Inflammatory macrophage treated with lipopolysaccharide for 4 hours (primary cell): ENCODE results near the gene PRR20D.
"Not testable (repeated sequence)": the region's sequence is repeated elsewhere in the genome, so short reads cannot be mapped to it uniquely, and the experiment has no call there.

Experiments used
- DNase-seq: peaks from one replicate; pipeline ENCODE4 v3.0.0-alpha.2; 2020

PRR20D gene

GRCh38 chr13:57160332-57160731 is at the start of gene PRR20D:
Gene PRR20D, plus strand, starts transcription at chr13:57160632. Its CDS starts 387 bp downstream, at chr13:57161019.
- DNase-seq = not testable (repeated sequence)

- DNase-seq = no peak
Observed at GRCh38 chr13:57114945-57115344, 45.5 kb upstream of the PRR20D start.

GRCh38 chr13:57123681-57124080 is 36.8 kb upstream of the PRR20D start:
- DNase-seq = no peak

DNA sequence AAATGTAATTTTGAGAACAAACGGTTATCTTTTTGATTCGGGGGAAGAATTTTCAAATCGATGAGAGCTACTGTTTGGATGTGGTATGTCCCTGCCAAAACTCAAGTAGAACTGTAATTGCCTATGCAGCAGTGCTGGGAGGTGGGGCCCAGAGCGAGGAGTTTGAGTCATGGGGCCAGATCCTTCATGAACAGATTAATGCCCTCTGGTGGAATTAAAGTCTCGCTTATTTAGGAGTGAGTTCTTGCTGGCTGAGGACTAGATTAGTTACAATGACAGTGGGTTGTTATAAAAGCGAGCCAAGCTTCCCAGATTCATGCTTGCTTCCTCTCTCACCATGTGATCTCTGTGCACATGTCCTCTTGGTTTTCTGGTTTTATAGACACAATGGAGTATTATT is 31.5 kb upstream of the PRR20D start:
- no peak for DNase-seq

- DNase-seq = no peak
Observed at GRCh38 chr13:57136093-57136492, 24.3 kb upstream of the PRR20D start.

DNA sequence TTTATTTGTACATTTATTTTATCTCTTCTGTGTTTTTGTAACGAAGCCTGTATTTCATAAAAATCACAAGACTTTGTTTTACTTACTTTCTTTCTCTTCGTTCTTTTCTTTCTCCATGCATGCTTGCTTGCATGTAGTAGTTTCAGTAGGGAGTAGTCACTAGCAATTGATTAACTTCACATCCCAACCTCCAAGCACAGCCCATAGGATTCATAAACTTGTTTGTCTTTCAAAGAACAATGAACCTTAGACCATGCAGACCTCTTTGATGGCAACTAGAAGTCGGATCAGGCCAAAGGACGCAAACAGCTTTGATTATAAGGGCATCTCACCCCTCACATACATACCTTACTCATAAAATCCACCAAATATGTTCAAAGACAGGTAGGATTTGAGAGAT is 22.8 kb upstream of the PRR20D start:
- DNase-seq = no peak

GRCh38 chr13:57138988-57139387 is 21.4 kb upstream of the PRR20D start:
- DNase-seq = no peak

GRCh38 chr13:57139781-57140180 is 20.7 kb upstream of the PRR20D start:
- DNase-seq = not testable (repeated sequence)

GRCh38 chr13:57140235-57140968 is 20.0 kb upstream of the PRR20D start, which contains the start of gene PRR20A:
Gene PRR20A, plus strand, starts transcription at chr13:57140918. Its CDS starts 387 bp downstream, at chr13:57141305.
- not testable (repeated sequence) for DNase-seq

DNA sequence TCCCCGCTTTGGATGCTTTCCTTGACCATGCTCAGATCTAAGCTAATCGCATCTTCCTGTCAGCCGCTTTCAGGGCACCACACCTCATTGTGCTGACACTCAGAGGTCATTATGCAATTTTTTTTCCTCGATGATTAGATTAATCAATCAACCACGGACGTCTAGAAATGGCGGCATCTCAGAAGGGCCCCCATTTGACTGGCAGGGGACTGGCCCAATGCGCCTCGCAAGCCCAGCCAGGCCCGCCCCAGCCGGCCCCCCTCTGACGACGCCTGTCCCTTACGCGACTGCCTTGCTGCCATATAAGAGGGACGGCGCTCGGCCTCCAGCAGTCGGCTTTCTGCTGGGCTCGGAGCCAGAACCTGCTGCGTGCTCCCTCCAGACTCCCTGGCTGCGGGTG is 13.2 kb upstream of the PRR20D start, which contains the start of gene PRR20B:
PRR20B (plus strand) TSS at position 301 of the 400 bp plus-strand sequence. CDS start 387 bp downstream, outside the sequence.
- not testable (repeated sequence) for DNase-seq

GRCh38 chr13:57148106-57148505 is 12.3 kb upstream of the PRR20D start:
- DNase-seq = not testable (repeated sequence)

GRCh38 chr13:57153761-57154160 is 6.7 kb upstream of the PRR20D start, which contains the start of gene PRR20C:
Gene PRR20C, plus strand, starts transcription at chr13:57154061. Its CDS starts 387 bp downstream, at chr13:57154448.
- DNase-seq = not testable (repeated sequence)

GRCh38 chr13:57166897-57167296 is 6.5 kb downstream of the PRR20D start, which contains the start of gene PRR20E:
Gene PRR20E, plus strand, starts transcription at chr13:57167197. Its CDS starts 387 bp downstream, at chr13:57167584.
- not testable (repeated sequence) for DNase-seq

DNA sequence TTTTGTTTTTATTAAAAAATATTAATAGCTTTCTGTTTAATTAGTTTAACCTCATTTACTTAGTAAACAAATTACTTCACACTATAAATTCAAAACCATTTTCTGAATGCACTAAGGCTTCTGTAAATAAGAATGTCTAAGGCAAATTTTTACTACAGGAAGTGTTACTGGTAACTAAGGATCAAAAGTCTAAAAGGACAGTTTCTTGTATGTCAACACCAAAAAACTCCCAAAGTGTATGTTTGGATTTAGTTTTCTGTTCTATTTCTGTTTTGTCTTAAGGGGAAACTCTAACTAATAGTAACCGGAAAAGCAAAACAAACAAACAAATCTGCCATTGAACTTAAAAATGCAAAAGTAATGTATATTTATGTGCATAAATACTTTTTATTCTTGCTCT is 31.2 kb downstream of the PRR20D start:
- DNase-seq = no peak

GRCh38 chr13:57212989-57213388 is 52.6 kb downstream of the PRR20D start:
- no peak for DNase-seq
